RWPE2 (cell line): ENCODE measurements around the gene LIX1L.

Experiments
- ATAC-seq: fragments of 200-7000 bp; cut with Tn5 transposase; 3 replicates; pipeline ENCODE4 v1.9.1; 2021; ENCODE audit warnings: low read depth
- DNase-seq: peaks from one replicate; pipeline ENCODE4 v3.0.0-alpha.2; 2020; ENCODE audit warnings: low spot score
- H3K27ac ChIP-seq: fragments of 450-650 bp; 2 replicates; pipeline ENCODE4 v1.5.1; 2017; ENCODE audit warnings: mild to moderate bottlenecking; ENCODE audit not compliant: poor library complexity, severe bottlenecking
- H3K27me3 ChIP-seq: fragments of 250-450 bp; sonication (Bioruptor Pico); 2 replicates; pipeline ENCODE4 v1.5.1; 2021; ENCODE audit warnings: mild to moderate bottlenecking, moderate library complexity; ENCODE audit not compliant: insufficient read depth, poor library complexity, severe bottlenecking
- H3K36me3 ChIP-seq: fragments of 250-450 bp; sonication (Bioruptor Pico); 2 replicates; pipeline ENCODE4 v1.5.1; 2020; ENCODE audit warnings: low read depth, mild to moderate bottlenecking, moderate library complexity
- H3K4me1 ChIP-seq: fragments of 250-450 bp; sonication (Bioruptor Pico); 2 replicates; pipeline ENCODE4 v1.5.1; 2021; ENCODE audit warnings: mild to moderate bottlenecking, moderate library complexity; ENCODE audit not compliant: insufficient read depth, poor library complexity, severe bottlenecking
- H3K4me3 ChIP-seq: fragments of 250-450 bp; sonication (Bioruptor Pico); 2 replicates; pipeline ENCODE4 v1.5.1; 2021; ENCODE audit warnings: mild to moderate bottlenecking, moderate library complexity; ENCODE audit not compliant: severe bottlenecking
- H3K9me3 ChIP-seq: fragments of 250-450 bp; sonication (Bioruptor Pico); 2 replicates; pipeline ENCODE4 v1.5.1; 2021; ENCODE audit warnings: mild to moderate bottlenecking, moderate library complexity; ENCODE audit not compliant: severe bottlenecking
- TF ChIP-seq, protein P1 (sequence below): fragments of 450-650 bp; IDR thresholded peaks from one replicate; pipeline ENCODE4 v1.5.1; 2017; ENCODE audit warnings: mild to moderate bottlenecking, moderate library complexity; ENCODE audit not compliant: poor library complexity, severe bottlenecking

LIX1L gene

DNA sequence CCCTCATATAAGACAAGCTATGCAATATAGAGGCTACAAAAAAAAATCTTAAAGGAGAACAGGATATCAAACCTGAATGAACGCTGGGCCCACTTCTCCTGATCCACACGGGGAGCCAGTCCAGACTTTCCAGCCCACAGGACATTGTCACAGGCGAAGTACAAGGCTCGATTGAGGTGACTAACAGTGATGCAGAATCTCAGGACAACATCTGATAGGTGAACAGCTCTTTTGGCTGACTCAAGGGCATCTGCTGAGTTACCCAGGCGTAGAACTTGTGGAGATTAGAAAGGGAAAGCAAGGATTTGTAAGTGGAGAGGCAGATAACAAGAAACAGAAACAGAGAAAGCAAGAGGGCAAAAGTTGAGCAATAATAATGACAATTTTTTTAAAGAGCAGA lies 41.1 kb downstream of the LIX1L start:
- no peak for DNase-seq
- ATAC-seq, result no peak
- Histone ChIP-seq H3K4me1 (no peaks in the 10 kb centered on the region), H3K9me3 (no peaks in the 10 kb centered on the region), H3K4me3 (no peak overlapping the region), H3K36me3 (peaks cover 37% of the 10 kb centered on the region), H3K27ac (peak overlapping the region; percentile 63), H3K27me3 (no peaks in the 10 kb centered on the region)
- TF ChIP-seq, protein P1, sequence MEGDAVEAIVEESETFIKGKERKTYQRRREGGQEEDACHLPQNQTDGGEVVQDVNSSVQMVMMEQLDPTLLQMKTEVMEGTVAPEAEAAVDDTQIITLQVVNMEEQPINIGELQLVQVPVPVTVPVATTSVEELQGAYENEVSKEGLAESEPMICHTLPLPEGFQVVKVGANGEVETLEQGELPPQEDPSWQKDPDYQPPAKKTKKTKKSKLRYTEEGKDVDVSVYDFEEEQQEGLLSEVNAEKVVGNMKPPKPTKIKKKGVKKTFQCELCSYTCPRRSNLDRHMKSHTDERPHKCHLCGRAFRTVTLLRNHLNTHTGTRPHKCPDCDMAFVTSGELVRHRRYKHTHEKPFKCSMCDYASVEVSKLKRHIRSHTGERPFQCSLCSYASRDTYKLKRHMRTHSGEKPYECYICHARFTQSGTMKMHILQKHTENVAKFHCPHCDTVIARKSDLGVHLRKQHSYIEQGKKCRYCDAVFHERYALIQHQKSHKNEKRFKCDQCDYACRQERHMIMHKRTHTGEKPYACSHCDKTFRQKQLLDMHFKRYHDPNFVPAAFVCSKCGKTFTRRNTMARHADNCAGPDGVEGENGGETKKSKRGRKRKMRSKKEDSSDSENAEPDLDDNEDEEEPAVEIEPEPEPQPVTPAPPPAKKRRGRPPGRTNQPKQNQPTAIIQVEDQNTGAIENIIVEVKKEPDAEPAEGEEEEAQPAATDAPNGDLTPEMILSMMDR, result no peak

DNA sequence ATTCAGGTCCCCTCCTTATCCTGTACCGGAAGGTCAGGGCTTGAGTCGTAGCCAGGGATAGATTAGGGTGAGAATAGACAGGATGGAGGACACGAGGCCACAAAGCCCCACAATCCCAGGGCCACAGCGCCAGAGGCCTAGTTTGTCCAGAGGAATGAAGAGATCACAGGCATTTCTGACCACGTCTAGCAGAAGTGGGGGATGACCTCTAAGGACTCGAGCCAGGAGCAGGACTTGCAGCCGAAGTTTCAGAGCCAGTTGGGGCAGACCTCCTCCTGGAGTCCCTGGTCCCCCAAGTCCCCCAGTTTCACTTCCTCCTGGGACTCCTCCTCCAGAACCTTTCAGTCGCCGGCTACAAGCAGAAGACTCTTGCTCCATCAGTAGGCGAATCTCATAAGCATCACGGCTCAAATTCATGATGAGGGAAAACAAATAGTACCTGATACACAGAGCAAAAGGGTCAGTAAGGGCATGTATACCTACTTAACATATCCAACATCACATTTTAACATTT lies 45.6 kb downstream of the LIX1L start:
- H3K4me3 ChIP-seq, result no peak overlapping the region
- ATAC-seq (no peak), DNase-seq (no peak)
- no peaks in the 10 kb centered on the region for H3K9me3 ChIP-seq
- H3K4me1 ChIP-seq, result peaks cover 13% of the 10 kb centered on the region
- no peak overlapping the region for H3K27ac ChIP-seq
- TF ChIP-seq, protein P1, result no peak
- H3K36me3 ChIP-seq, result peaks cover 49% of the 10 kb centered on the region
- H3K27me3 ChIP-seq, result no peaks in the 10 kb centered on the region

- Histone ChIP-seq H3K27me3 (no peaks in the 10 kb centered on the region), H3K4me3 (no peak overlapping the region), H3K27ac (peak overlapping the region; percentile 34), H3K4me1 (peaks cover 13% of the 10 kb centered on the region), H3K36me3 (peaks cover 24% of the 10 kb centered on the region), H3K9me3 (no peaks in the 10 kb centered on the region)
- TF ChIP-seq, protein P1, result no peak
- ATAC-seq (no peak), DNase-seq (no peak)
Observed at GRCh38 chr1:145908653-145909052, 49.2 kb downstream of the LIX1L start.

- no peaks in the 10 kb centered on the region for H3K27me3 ChIP-seq
- no peak for ATAC-seq
- no peaks in the 10 kb centered on the region for H3K9me3 ChIP-seq
- H3K4me3 ChIP-seq, result no peak overlapping the region
- peaks cover 13% of the 10 kb centered on the region for H3K4me1 ChIP-seq
- TF ChIP-seq, protein P1, result no peak
- H3K27ac ChIP-seq, result peak overlapping the region; percentile 12
- no peak for DNase-seq
- H3K36me3 ChIP-seq, result peaks cover 15% of the 10 kb centered on the region
Observed at GRCh38 chr1:145906954-145907753, 50.7 kb downstream of the LIX1L start.
